Measurements from ENCODE around the gene KRT36. TPM values are rescaled to one million over a fixed set of nuclear protein-coding genes. Genes with fewer than 3 reads are reported as not detected.

The KRT36 gene
- total and polyA plus RNA-seq, 10 of the 15 experiments (the other 5 are each of a cell fraction or from before 2014, with no cell fraction given), result not detected

DNA sequence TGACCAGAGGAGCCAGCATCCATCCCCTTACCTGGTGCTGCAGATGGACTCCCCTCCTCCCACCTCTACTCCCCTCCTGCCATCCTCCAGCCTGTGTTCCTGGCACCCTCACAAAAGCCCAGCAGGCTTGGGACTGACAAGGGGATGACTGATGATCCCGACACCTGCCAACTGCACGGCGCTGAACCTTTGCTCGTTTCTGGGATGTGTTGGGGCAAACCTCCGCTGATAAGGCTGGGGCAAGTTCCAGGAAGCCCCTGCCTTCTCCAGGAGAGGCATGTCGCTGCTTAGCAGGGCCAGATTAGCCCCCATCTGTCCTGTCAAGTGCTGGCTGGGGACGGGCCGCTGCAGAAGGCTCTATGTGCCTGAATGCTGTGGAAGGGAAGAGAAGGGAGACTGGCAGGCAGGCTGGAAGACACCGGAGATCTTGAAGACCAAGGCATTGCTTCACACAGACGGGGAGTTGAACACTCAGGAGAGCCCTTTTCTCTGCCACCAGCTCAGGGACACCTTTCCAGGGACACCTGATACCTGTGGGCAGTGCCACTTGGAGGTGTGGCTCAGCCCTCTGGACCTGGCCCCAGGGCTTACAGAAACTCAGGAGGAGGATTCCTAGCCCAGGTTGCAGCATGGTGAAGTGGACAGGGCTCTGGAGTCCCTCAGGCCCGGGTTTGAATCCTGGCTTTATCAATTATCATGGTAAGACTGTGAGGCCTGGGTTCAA is 30.0 kb upstream of the KRT36 start:
- ATAC-seq, result no peak
- no peak for DNase-seq (ENCODE audit: low read depth, low spot score)
- SMC1A ChIA-PET (ENCODE audit: uncharacterized antibody, unreplicated experiment), result no interaction called here
- Histone ChIP-seq H4K20me1 (ENCODE audit: control insufficient read depth, insufficient read depth) (no peaks in the 10 kb centered on the region), H3K27ac (ENCODE audit: control insufficient read depth, insufficient read depth) (no peak overlapping the region), H3K36me3 (ENCODE audit: control insufficient read depth in 2 of 2, insufficient read depth in 2 of 2, low read length in 1 of 2) (no peaks in the 10 kb centered on the region), H2AFZ (ENCODE audit: control insufficient read depth, low read depth, low read length) (no peak overlapping the region), H3K4me3 (no peak overlapping the region), H3K4me2 (ENCODE audit: control insufficient read depth, insufficient read depth) (no peak overlapping the region), H3K27me3 (replicated peaks in 1 of 2; ENCODE audit: control insufficient read depth in 2 of 2, insufficient read depth in 2 of 2, low read length in 1 of 2) (no peaks in the 10 kb centered on the region; a peak in 1 of 4 replicates), H3K9ac (ENCODE audit: control insufficient read depth, insufficient read depth, low read length) (no peak overlapping the region), H3K9me3 (replicated peaks; ENCODE audit: control insufficient read depth, insufficient read depth, low read length) (no peaks in the 10 kb centered on the region), H3K4me1 (ENCODE audit: control insufficient read depth, insufficient read depth, low read length) (no peaks in the 10 kb centered on the region), H3K79me2 (ENCODE audit: control insufficient read depth, insufficient read depth, low read length) (no peaks in the 10 kb centered on the region)
- POLR2A ChIA-PET, result no interaction called here
- in situ Hi-C loops (cut with MboI) (no loop called here), intact Hi-C loops (cut with micrococcal nuclease; ENCODE audit: unreplicated experiment) (no loop called here)
- no TSS peak for BruUV-seq (replicated peaks)
- CTCF ChIA-PET, result no interaction called here
- no peak for FAIRE-seq
- 4% methylated on average over 8 of the region's 11 CpGs for WGBS (ENCODE audit: insufficient coverage, insufficient replicate concordance, low lambda C conversion rate, missing lambda C conversion rate)
- RAD21 ChIA-PET (ENCODE audit: unreplicated experiment), result no interaction called here
- TF ChIP-seq RUNX3 (IDR thresholded peaks at IDR 0.05; ENCODE audit: low read length) (no peak), POU2F2 (IDR thresholded peaks at IDR 0.05; ENCODE audit: borderline replicate concordance, low read depth, low read length) (no peak), MYB (IDR thresholded peaks at IDR 0.05; ENCODE audit: borderline replicate concordance, low read depth, low read length) (no peak), RCOR1 (conservative IDR thresholded peaks at IDR 0.05; ENCODE audit: low read depth, low read length) (no peak), NFXL1 (IDR thresholded peaks at IDR 0.05; ENCODE audit: borderline replicate concordance) (no peak), RB1 (IDR thresholded peaks at IDR 0.05; ENCODE audit: borderline replicate concordance) (no peak), FOXM1 (IDR thresholded peaks at IDR 0.05; ENCODE audit: low read depth, low read length) (no peak)
- TF ChIP-seq, protein P1, sequence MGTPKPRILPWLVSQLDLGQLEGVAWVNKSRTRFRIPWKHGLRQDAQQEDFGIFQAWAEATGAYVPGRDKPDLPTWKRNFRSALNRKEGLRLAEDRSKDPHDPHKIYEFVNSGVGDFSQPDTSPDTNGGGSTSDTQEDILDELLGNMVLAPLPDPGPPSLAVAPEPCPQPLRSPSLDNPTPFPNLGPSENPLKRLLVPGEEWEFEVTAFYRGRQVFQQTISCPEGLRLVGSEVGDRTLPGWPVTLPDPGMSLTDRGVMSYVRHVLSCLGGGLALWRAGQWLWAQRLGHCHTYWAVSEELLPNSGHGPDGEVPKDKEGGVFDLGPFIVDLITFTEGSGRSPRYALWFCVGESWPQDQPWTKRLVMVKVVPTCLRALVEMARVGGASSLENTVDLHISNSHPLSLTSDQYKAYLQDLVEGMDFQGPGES (IDR thresholded peaks at IDR 0.05), result no peak
- TF ChIP-seq, protein P2, sequence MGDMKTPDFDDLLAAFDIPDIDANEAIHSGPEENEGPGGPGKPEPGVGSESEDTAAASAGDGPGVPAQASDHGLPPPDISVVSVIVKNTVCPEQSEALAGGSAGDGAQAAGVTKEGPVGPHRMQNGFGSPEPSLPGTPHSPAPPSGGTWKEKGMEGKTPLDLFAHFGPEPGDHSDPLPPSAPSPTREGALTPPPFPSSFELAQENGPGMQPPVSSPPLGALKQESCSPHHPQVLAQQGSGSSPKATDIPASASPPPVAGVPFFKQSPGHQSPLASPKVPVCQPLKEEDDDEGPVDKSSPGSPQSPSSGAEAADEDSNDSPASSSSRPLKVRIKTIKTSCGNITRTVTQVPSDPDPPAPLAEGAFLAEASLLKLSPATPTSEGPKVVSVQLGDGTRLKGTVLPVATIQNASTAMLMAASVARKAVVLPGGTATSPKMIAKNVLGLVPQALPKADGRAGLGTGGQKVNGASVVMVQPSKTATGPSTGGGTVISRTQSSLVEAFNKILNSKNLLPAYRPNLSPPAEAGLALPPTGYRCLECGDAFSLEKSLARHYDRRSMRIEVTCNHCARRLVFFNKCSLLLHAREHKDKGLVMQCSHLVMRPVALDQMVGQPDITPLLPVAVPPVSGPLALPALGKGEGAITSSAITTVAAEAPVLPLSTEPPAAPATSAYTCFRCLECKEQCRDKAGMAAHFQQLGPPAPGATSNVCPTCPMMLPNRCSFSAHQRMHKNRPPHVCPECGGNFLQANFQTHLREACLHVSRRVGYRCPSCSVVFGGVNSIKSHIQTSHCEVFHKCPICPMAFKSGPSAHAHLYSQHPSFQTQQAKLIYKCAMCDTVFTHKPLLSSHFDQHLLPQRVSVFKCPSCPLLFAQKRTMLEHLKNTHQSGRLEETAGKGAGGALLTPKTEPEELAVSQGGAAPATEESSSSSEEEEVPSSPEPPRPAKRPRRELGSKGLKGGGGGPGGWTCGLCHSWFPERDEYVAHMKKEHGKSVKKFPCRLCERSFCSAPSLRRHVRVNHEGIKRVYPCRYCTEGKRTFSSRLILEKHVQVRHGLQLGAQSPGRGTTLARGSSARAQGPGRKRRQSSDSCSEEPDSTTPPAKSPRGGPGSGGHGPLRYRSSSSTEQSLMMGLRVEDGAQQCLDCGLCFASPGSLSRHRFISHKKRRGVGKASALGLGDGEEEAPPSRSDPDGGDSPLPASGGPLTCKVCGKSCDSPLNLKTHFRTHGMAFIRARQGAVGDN (IDR thresholded peaks at IDR 0.05), result no peak
- TF ChIP-seq, protein P3, sequence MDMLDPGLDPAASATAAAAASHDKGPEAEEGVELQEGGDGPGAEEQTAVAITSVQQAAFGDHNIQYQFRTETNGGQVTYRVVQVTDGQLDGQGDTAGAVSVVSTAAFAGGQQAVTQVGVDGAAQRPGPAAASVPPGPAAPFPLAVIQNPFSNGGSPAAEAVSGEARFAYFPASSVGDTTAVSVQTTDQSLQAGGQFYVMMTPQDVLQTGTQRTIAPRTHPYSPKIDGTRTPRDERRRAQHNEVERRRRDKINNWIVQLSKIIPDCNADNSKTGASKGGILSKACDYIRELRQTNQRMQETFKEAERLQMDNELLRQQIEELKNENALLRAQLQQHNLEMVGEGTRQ (IDR thresholded peaks at IDR 0.05; ENCODE audit: borderline replicate concordance, low read depth, low read length), result no peak
- TF ChIP-seq, protein P4, sequence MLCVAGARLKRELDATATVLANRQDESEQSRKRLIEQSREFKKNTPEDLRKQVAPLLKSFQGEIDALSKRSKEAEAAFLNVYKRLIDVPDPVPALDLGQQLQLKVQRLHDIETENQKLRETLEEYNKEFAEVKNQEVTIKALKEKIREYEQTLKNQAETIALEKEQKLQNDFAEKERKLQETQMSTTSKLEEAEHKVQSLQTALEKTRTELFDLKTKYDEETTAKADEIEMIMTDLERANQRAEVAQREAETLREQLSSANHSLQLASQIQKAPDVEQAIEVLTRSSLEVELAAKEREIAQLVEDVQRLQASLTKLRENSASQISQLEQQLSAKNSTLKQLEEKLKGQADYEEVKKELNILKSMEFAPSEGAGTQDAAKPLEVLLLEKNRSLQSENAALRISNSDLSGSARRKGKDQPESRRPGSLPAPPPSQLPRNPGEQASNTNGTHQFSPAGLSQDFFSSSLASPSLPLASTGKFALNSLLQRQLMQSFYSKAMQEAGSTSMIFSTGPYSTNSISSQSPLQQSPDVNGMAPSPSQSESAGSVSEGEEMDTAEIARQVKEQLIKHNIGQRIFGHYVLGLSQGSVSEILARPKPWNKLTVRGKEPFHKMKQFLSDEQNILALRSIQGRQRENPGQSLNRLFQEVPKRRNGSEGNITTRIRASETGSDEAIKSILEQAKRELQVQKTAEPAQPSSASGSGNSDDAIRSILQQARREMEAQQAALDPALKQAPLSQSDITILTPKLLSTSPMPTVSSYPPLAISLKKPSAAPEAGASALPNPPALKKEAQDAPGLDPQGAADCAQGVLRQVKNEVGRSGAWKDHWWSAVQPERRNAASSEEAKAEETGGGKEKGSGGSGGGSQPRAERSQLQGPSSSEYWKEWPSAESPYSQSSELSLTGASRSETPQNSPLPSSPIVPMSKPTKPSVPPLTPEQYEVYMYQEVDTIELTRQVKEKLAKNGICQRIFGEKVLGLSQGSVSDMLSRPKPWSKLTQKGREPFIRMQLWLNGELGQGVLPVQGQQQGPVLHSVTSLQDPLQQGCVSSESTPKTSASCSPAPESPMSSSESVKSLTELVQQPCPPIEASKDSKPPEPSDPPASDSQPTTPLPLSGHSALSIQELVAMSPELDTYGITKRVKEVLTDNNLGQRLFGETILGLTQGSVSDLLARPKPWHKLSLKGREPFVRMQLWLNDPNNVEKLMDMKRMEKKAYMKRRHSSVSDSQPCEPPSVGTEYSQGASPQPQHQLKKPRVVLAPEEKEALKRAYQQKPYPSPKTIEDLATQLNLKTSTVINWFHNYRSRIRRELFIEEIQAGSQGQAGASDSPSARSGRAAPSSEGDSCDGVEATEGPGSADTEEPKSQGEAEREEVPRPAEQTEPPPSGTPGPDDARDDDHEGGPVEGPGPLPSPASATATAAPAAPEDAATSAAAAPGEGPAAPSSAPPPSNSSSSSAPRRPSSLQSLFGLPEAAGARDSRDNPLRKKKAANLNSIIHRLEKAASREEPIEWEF (IDR thresholded peaks at IDR 0.05; ENCODE audit: insufficient replicate concordance, low read depth, low read length), result no peak
